Esophagus muscularis mucosa (tissue), 4 donors: Measurements from ENCODE around the gene NTRK3. TPM values are rescaled to one million over a fixed set of nuclear protein-coding genes. Genes with fewer than 3 reads are reported as not detected.

Experiments
- DNase-seq: peaks from one replicate; pipeline ENCODE4 v3.0.0-alpha.2; 2017; ENCODE audit errors: extremely low spot score
- H3K27ac ChIP-seq, 4 donors: fragments of 200-600 bp; sonication (generic); replicated peaks in 1 of 4; 1 replicate in 3 of 4; 2 replicates in 1 of 4; pipeline ENCODE4 v1.5.1; 2016 to 2019; ENCODE audit warnings: mild to moderate bottlenecking in 1 of 4
- H3K27me3 ChIP-seq, 4 donors: fragments of 200-600 bp; sonication (generic); one replicate each; pipeline versions ENCODE4 v1.5.1 to v1.6.0; 2016 to 2019
- H3K36me3 ChIP-seq, 4 donors: fragments of 200-600 bp; sonication (generic); one replicate each; pipeline ENCODE4 v1.5.1; 2016 to 2019
- H3K4me1 ChIP-seq, 4 donors: fragments of 200-600 bp; sonication (generic); one replicate each; pipeline ENCODE4 v1.5.1; 2016 to 2019
- H3K4me3 ChIP-seq, 4 donors: fragments of 200-600 bp; sonication (generic); 1 replicate in 2 of 4; 2 replicates in 2 of 4; pipeline ENCODE4 v1.5.1; 2016 to 2019; ENCODE audit warnings: mild to moderate bottlenecking in 4 of 4, moderate library complexity in 1 of 4
- H3K9me3 ChIP-seq, 4 donors: fragments of 200-600 bp; sonication (generic); 1 replicate in 3 of 4; 2 replicates in 1 of 4; pipeline ENCODE4 v1.5.1; 2016 to 2019
- CTCF ChIP-seq, 3 experiments: fragments of 200-600 bp in 2 of 3; fragments of 450-650 bp in 1 of 3; sonication (generic) in 2 of 3; IDR thresholded peaks; one replicate each; pipeline ENCODE4 v1.5.1; 2017 to 2019; ENCODE audit warnings: antibody characterized with exemption in 3 of 3, mild to moderate bottlenecking in 2 of 3, moderate library complexity in 1 of 3
- EP300 ChIP-seq: sonication (generic); formaldehyde crosslinking; IDR thresholded peaks from one replicate; pipeline ENCODE4 v1.6.1; 2017; ENCODE audit warnings: antibody characterized with exemption
- POLR2A ChIP-seq: fragments of 450-650 bp; IDR thresholded peaks from one replicate; pipeline ENCODE4 v1.6.1; 2017; ENCODE audit warnings: antibody characterized with exemption, moderate library complexity, mild to moderate bottlenecking, low read depth
- POLR2AphosphoS5 ChIP-seq, 2 donors: sonication (generic); formaldehyde crosslinking; IDR thresholded peaks; one replicate each; pipeline ENCODE4 v1.6.1; 2017; ENCODE audit warnings: antibody characterized with exemption in 2 of 2
- WGBS: methylation state at CpG from one replicate; pipeline ENCODE4 v1.1.5; 2018; 5-methylcytosine and 5-hydroxymethylcytosine counted together
- intact Hi-C: fragments of 100-400 bp; cut with DNase I; formaldehyde crosslinking; loops from one replicate; pipeline ENCODE4 v1.15.1; 2023
- total RNA-seq, 4 donors: library from RNA; depleted of rRNA; stranded (reverse); fragments of >200 nt; gene quantifications; one replicate each; pipeline versions ENCODE4 v1.1.0 to v1.2.1, GENCODE V29; 2016

Gene NTRK3
- total RNA-seq, 4 donors from 2014 or later: 1.7 to 6.3 (median 3.0) TPM

- Histone ChIP-seq H3K27ac (no peak overlapping the region), H3K36me3 (no peaks in the 10 kb centered on the region), H3K27me3 (no peaks in the 10 kb centered on the region), H3K9me3 (peaks cover 0 to 1% (median 0%) of the 10 kb centered on the region in 4 donors), H3K4me3 (no peak overlapping the region), H3K4me1 (no peaks in the 10 kb centered on the region)
- intact Hi-C loops: no loop called here
- no peak for DNase-seq
- TF ChIP-seq EP300 (no peak), POLR2A (no peak), POLR2AphosphoS5 (IDR thresholded peaks at IDR 0.05) (no peak), CTCF (IDR thresholded peaks at IDR 0.05) (no peak)
- WGBS: 88% methylated on average over 6 of the region's 6 CpGs
Observed at GRCh38 chr15:88142121-88142520, 114.4 kb downstream of the NTRK3 start.

GRCh38 chr15:88141269-88141889, 115.2 kb downstream of the NTRK3 start:
- H3K27me3 ChIP-seq: no peaks in the 10 kb centered on the region
- WGBS: 92% methylated on average over 4 of the region's 6 CpGs
- no peak for TF ChIP-seq POLR2AphosphoS5 (IDR thresholded peaks at IDR 0.05)
- intact Hi-C loops: no loop called here
- DNase-seq: no peak
- H3K4me1 ChIP-seq: no peaks in the 10 kb centered on the region
- H3K9me3 ChIP-seq: no peaks in the 10 kb centered on the region
- H3K4me3 ChIP-seq: no peak overlapping the region
- no peaks in the 10 kb centered on the region for H3K36me3 ChIP-seq
- H3K27ac ChIP-seq: no peak overlapping the region

- Histone ChIP-seq H3K27ac (no peak overlapping the region), H3K4me3 (no peak overlapping the region), H3K36me3 (no peaks in the 10 kb centered on the region), H3K9me3 (no peaks in the 10 kb centered on the region), H3K27me3 (no peaks in the 10 kb centered on the region), H3K4me1 (no peaks in the 10 kb centered on the region)
- WGBS: 81% methylated on average over 4 of the region's 4 CpGs
- intact Hi-C loops: no loop called here
- DNase-seq: no peak
- TF ChIP-seq EP300 (no peak), POLR2AphosphoS5 (IDR thresholded peaks at IDR 0.05) (no peak), CTCF (IDR thresholded peaks at IDR 0.05) (no peak), POLR2A (no peak)
Observed at GRCh38 chr15:88140398-88140797, 116.1 kb downstream of the NTRK3 start.

GRCh38 chr15:88139936-88140335, 116.6 kb downstream of the NTRK3 start:
- no peaks in the 10 kb centered on the region for H3K36me3 ChIP-seq
- H3K27me3 ChIP-seq: no peaks in the 10 kb centered on the region
- 77% methylated on average over 2 of the region's 2 CpGs for WGBS
- intact Hi-C loops: no loop called here
- H3K9me3 ChIP-seq: no peaks in the 10 kb centered on the region
- TF ChIP-seq EP300 (no peak), POLR2AphosphoS5 (IDR thresholded peaks at IDR 0.05) (no peak), POLR2A (no peak), CTCF (IDR thresholded peaks at IDR 0.05) (no peak)
- no peaks in the 10 kb centered on the region for H3K4me1 ChIP-seq
- no peak overlapping the region for H3K27ac ChIP-seq
- no peak for DNase-seq
- H3K4me3 ChIP-seq: no peak overlapping the region

- Histone ChIP-seq H3K36me3 (no peaks in the 10 kb centered on the region), H3K9me3 (no peaks in the 10 kb centered on the region), H3K27me3 (no peaks in the 10 kb centered on the region), H3K4me3 (no peak overlapping the region), H3K27ac (no peak overlapping the region), H3K4me1 (no peaks in the 10 kb centered on the region)
- WGBS: 83% methylated on average over 6 of the region's 6 CpGs
- no peak for DNase-seq
- TF ChIP-seq POLR2A (no peak), CTCF (IDR thresholded peaks at IDR 0.05) (no peak), POLR2AphosphoS5 (IDR thresholded peaks at IDR 0.05) (no peak), EP300 (no peak)
- intact Hi-C loops: no loop called here
Observed at GRCh38 chr15:88133795-88134194, 122.7 kb downstream of the NTRK3 start.
